HTERT RPE-1 (cell line): ENCODE results near the gene PARD3.

Experiments
- in situ Hi-C: fragments of 300-500 bp; cut with MboI; formaldehyde crosslinking; loops from 4 replicates; pipeline ENCODE4 v1.14.3; 2020; ENCODE audit warnings: low sequenced_read_pairs

PARD3 gene

GRCh38 chr10:34203966-34204630, 611.0 kb downstream of the PARD3 start:
- in situ Hi-C loops = no loop called here

DNA sequence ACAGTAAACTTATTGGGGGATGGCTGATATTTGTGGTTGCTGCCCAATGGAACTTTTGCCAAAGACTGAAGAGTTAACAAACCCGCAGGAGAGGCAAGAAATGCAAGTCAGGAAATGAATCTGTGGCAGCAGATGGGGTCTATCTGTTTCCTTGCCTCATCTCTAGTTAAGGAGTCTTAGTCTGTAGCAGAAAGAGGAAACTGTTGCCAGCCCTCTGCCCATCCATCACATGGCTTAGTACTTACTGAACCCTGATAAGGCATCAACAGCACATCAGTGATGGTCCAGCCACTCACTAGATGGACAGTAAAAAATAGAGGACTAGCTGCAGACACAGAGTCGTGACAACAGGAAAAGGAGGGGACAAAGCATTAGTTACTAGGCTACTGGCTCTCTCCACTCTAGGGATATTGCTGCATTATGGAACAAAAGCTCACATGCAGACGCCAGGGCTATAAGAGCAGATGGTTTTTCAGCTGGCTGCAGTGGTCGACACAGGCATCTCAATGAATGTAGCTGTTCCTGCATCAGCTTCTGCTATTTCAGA, 614.7 kb downstream of the PARD3 start:
- in situ Hi-C loops = no loop called here

DNA sequence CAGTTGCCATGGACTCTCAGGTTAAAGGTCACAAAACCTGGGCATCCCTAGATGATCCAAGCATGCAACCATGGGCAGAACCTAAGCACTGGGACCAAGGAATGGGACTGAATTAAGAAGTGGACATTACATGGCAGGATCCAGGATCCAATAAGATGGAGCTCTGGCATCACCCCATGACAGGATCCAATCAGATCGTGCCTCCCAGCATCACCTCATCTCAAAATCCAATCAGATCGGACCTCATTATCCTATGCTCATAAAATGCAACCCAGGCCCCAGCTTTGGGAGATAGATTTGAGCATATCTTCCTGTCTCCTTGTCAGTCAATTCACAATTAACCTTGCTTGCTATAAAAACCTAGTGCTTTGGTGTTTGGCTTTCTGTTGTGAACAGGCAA, 616.1 kb downstream of the PARD3 start:
- in situ Hi-C loops = no loop called here

- in situ Hi-C loops = no loop called here
Observed at GRCh38 chr10:34196058-34196433, 619.0 kb downstream of the PARD3 start.

- in situ Hi-C loops = no loop called here
Observed at GRCh38 chr10:34195364-34196057, 619.6 kb downstream of the PARD3 start.

GRCh38 chr10:34193931-34194626, 621.0 kb downstream of the PARD3 start:
- in situ Hi-C loops = no loop called here

- in situ Hi-C loops = no loop called here
Observed at GRCh38 chr10:34192646-34193045, 622.5 kb downstream of the PARD3 start.

GRCh38 chr10:34191406-34191805, 623.7 kb downstream of the PARD3 start:
- in situ Hi-C loops = no loop called here

- in situ Hi-C loops = no loop called here
Observed at GRCh38 chr10:34190580-34190979, 624.5 kb downstream of the PARD3 start.

GRCh38 chr10:34189830-34190229, 625.3 kb downstream of the PARD3 start:
- in situ Hi-C loops = no loop called here

DNA sequence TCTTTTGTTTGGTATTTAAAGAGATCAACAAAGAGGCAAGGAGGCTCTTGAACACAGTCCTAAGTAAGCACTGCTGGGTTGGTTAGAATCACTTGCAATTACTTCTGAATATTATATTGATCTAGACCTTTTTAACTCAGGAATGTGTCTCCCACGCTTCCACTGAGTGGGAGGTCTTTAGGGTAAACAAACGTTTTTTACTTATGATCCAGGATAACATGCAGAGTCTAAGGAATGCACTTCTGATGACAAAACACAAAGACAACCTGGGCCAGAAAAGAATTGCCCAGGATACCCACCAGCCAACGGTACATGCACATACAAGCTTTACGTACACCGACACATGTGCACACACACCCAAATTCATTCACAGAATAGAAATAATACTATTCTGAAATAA, 626.9 kb downstream of the PARD3 start:
- in situ Hi-C loops = no loop called here

GRCh38 chr10:34187201-34187600, 627.9 kb downstream of the PARD3 start:
- in situ Hi-C loops = no loop called here

GRCh38 chr10:34186745-34187144, 628.4 kb downstream of the PARD3 start:
- in situ Hi-C loops = no loop called here

GRCh38 chr10:34185998-34186397, 629.1 kb downstream of the PARD3 start:
- in situ Hi-C loops = no loop called here

DNA sequence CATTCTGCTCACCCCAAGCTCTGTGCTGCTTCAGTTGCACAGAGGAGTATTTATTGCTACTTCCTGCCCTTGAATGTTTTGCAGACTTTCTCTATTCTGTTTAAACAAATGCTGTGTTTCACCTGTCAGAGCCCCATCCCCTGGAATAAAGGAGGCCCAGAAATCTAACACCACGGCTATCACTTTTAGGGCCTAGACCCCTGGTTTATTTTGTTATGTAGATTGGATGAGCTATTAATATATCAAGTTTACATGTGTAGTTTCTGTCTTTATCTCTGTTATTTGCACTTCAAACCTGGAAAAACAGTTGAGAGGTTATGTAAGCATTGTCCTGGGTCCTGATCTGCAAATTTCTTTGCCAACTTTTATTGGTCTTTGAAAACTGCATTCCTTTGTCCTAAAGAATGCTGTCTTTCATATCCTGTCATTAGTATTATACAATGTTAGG, 630.1 kb downstream of the PARD3 start:
- in situ Hi-C loops = no loop called here

GRCh38 chr10:34184397-34184796, 630.7 kb downstream of the PARD3 start:
- in situ Hi-C loops = no loop called here

GRCh38 chr10:34183016-34183796, 631.9 kb downstream of the PARD3 start:
- in situ Hi-C loops = no loop called here

DNA sequence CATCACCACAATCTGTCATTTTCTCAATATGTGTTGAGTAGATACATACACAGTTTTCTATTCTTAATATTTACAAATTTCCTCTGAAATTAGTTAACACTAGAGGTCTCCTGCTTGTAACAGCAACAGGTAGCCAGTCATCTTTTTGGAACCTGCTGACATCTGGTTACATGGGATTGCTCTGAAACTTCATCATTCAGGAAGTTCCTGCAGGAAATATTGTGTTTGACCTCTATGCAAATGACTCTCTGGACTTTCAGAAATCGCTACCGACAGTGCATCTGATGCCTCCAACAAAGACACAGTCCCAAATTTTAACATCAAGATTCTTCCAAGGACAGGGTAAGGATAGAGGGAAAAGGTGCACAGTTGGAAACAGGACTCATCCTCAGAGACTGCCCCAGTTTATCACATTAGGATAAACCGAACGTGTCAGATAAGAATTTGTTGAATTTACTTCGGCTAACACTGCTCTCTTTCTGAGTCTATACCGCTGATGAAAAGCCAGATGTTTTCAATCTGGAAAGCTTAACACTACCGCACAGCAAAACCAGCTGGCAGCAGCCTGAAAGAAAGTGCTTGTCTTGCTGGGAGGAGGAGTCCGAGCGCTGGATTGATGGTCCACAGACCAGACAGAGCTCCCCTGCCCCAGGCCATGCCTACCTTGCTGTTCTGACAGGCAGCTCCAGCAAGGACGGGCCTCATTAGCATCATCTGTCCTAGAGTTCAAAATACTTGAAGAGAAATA, 633.4 kb downstream of the PARD3 start:
- in situ Hi-C loops = no loop called here

- in situ Hi-C loops = no loop called here
Observed at GRCh38 chr10:34180749-34181148, 634.3 kb downstream of the PARD3 start.

DNA sequence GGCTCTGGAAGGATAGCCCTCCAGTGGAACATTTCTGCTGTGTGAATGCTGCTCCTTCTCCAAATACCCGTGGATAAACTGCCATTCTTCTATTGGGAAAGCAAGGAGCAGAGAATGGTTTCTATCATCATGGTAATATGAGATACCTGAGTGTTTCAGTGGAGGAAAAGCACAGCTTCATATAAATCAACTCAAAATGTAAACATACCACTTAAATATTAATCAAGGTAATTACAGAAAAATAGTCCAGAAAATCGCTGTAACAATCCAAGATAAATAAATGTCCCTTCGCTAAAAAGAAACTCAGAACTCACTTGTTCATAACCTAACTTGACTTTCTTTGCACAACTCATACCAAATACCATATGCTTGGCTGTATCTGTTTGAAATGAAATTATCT, 635.8 kb downstream of the PARD3 start:
- in situ Hi-C loops = no loop called here
